ENCODE results near the gene MTUS2.

The MTUS2 gene

DNA sequence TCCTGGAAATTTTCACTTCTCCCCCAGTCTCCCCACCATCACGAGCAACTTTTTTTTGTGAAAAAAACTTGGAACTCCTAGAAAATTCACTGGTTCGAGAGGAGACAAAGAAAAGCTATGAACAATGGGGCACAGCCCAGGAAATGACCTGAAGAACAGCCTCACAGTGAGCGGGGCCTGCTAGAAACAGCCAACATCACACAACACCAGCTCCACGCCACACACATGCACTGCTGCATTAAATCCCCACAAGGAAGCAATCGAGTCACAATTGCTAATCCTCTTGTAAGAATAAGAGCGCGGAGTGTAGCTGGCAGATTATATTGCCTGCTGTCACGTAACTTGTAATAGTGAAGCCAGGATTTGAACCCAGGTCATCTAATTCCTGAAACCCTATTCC is 726.5 kb downstream of the MTUS2 start:
- H3K27ac ChIP-seq, result no peak overlapping the region
- TF ChIP-seq, protein P1, sequence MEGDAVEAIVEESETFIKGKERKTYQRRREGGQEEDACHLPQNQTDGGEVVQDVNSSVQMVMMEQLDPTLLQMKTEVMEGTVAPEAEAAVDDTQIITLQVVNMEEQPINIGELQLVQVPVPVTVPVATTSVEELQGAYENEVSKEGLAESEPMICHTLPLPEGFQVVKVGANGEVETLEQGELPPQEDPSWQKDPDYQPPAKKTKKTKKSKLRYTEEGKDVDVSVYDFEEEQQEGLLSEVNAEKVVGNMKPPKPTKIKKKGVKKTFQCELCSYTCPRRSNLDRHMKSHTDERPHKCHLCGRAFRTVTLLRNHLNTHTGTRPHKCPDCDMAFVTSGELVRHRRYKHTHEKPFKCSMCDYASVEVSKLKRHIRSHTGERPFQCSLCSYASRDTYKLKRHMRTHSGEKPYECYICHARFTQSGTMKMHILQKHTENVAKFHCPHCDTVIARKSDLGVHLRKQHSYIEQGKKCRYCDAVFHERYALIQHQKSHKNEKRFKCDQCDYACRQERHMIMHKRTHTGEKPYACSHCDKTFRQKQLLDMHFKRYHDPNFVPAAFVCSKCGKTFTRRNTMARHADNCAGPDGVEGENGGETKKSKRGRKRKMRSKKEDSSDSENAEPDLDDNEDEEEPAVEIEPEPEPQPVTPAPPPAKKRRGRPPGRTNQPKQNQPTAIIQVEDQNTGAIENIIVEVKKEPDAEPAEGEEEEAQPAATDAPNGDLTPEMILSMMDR (IDR thresholded peaks at IDR 0.05), result no peak
- TF ChIP-seq ZFX (IDR thresholded peaks at IDR 0.05; ENCODE audit: borderline replicate concordance), result no peak

DNA sequence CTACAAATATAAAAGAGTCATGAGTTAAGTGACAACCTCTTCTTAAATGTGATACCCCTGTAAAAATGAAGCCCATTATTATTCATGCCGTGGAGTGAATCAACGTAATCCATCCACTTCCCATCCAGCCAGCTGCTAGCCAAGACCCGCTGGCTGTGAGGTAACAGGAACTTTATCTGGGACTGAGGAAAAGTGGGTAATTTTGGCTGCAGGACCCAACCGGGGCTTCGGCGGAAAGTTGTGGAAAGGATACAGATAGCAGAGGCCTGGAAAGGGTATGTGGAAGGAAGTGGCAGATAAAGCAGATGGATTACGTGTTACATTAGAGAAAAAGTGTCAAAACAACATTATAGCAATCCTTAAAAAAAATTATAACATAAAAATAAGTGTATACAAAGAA is 727.0 kb downstream of the MTUS2 start:
- TF ChIP-seq, protein P1 (IDR thresholded peaks at IDR 0.05), result no peak
- no peak for TF ChIP-seq ZFX (IDR thresholded peaks at IDR 0.05; ENCODE audit: borderline replicate concordance)
- H3K27ac ChIP-seq, result no peak overlapping the region

DNA sequence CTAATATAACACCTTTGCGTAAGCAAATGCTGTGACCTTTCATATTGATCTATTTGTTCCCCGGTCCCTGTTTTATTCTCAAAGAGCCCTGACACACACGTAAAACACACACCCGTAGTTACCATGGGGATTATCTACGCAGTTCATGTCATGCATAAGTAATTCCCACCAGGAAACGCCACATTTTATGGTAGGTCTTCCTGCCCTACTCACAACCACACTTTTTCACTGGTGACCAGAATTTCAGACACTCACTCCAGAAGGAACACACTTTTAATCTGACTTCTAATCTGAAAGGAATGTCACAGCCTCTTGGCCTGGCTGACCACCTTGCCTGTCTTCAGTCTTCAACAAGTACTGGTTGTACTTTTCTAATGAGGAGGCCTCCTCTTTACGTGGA is 728.6 kb downstream of the MTUS2 start:
- no peak overlapping the region for H3K27ac ChIP-seq
- TF ChIP-seq ZFX (IDR thresholded peaks at IDR 0.05; ENCODE audit: borderline replicate concordance), result no peak
- TF ChIP-seq, protein P1 (IDR thresholded peaks at IDR 0.05), result no peak

DNA sequence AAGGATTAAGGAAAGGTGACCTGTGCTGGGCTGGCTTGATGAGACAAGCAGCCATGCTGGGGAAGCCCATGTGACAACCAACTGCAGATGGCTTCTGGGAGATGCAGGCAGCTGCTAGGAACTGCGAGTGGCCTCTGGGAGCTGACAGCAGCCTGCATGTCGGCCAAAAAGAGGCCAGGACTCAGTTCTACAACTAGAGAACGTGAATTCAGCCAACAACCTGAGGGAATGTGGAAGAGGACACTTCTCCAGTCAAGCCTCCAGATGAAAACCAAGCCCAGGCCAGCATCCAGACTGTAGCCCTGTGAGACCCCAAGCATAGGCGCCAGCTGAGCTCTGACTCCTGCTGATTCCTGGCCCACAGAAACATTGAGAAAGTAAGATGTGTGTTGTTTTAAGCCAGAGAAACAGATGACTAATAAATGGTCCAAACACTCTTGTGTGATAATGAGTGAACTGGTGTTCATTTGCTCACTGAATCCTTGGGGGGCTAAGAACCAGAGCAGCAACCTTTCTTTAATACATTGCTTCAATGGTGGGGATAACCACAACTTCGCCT is 730.4 kb downstream of the MTUS2 start:
- TF ChIP-seq, protein P1 (IDR thresholded peaks at IDR 0.05), result no peak
- H3K27ac ChIP-seq, result no peak overlapping the region

DNA sequence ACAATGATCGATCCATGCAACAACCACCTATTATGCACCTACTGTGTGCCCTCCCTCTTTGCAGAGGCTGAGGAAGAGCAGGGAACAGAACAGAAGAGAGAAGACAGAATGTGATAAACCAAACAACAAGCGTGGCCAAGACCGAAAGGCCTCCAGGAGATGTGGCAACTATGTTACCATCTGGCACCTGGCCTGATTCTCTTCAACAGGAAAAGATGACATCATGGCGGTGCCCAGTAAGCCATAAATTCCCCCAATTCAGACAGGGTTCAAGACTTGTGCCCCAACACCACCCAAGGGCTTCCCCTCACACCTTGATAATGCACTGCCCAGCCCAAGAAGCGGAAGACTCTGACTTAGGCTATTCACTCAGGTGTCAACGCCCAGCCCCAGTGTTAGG is 731.1 kb downstream of the MTUS2 start:
- TF ChIP-seq ZFX (IDR thresholded peaks at IDR 0.05; ENCODE audit: borderline replicate concordance), result no peak
- TF ChIP-seq, protein P1 (IDR thresholded peaks at IDR 0.05), result no peak
- H3K27ac ChIP-seq, result no peak overlapping the region

Measured in 22Rv1 (cell line).